Measurements from ENCODE around the gene CCNB2. TPM values are rescaled to one million over a fixed set of nuclear protein-coding genes. Genes with fewer than 3 reads are reported as not detected.

The CCNB2 gene
- total RNA-seq, 1 experiment from 2014 or later, result 129 TPM

GRCh38 chr15:59150185-59150584 is 45.2 kb downstream of the CCNB2 start:
- no peak overlapping the region for H3K27ac ChIP-seq (ENCODE audit: low read depth, low read length, poor library complexity, severe bottlenecking)
- POLR2A ChIA-PET (ENCODE audit: low non-redundant PET), result no interaction called here
- intact Hi-C loops (cut with micrococcal nuclease; ENCODE audit: unreplicated experiment), result no loop called here
- H3K4me1 ChIP-seq (ENCODE audit: insufficient read depth, low read length, poor library complexity, severe bottlenecking), result no peaks in the 10 kb centered on the region
- CTCF ChIA-PET, result no interaction called here
- no peaks in the 10 kb centered on the region for H3K9me3 ChIP-seq (ENCODE audit: low read depth, low read length, poor library complexity, severe bottlenecking)
- no peak for TF ChIP-seq EZH2 (IDR thresholded peaks at IDR 0.05; ENCODE audit: borderline replicate concordance, low read depth, low read length, poor library complexity, severe bottlenecking)
- TF ChIP-seq CTCF (conservative IDR thresholded peaks at IDR 0.05; ENCODE audit: low read depth, low read length), result no peak
- no TSS peak for BruUV-seq (replicated peaks)
- no peaks in the 10 kb centered on the region for H3K27me3 ChIP-seq (replicated peaks; ENCODE audit: insufficient read depth, low read depth, low read length, poor library complexity)
- peaks cover 4% of the 10 kb centered on the region for H3K36me3 ChIP-seq (ENCODE audit: insufficient read depth, low read length, poor library complexity, severe bottlenecking)
- DNase-seq (ENCODE audit: low spot score), result no peak
- no peak overlapping the region for H3K4me3 ChIP-seq (ENCODE audit: low read depth, low read length, poor library complexity, severe bottlenecking)

GRCh38 chr15:59152694-59153450 is 47.9 kb downstream of the CCNB2 start:
- no peak for DNase-seq (ENCODE audit: low spot score)
- ChIA-PET POLR2A (ENCODE audit: low non-redundant PET) (no interaction called here), CTCF (no interaction called here)
- Histone ChIP-seq H3K4me3 (ENCODE audit: low read depth, low read length, poor library complexity, severe bottlenecking) (no peak overlapping the region), H3K4me1 (ENCODE audit: insufficient read depth, low read length, poor library complexity, severe bottlenecking) (no peaks in the 10 kb centered on the region), H3K27me3 (replicated peaks; ENCODE audit: insufficient read depth, low read depth, low read length, poor library complexity) (no peaks in the 10 kb centered on the region), H3K9me3 (ENCODE audit: low read depth, low read length, poor library complexity, severe bottlenecking) (no peaks in the 10 kb centered on the region), H3K36me3 (ENCODE audit: insufficient read depth, low read length, poor library complexity, severe bottlenecking) (no peaks in the 10 kb centered on the region), H3K27ac (ENCODE audit: low read depth, low read length, poor library complexity, severe bottlenecking) (no peak overlapping the region)
- intact Hi-C loops (cut with micrococcal nuclease; ENCODE audit: unreplicated experiment), result no loop called here
- no TSS peak for BruUV-seq (replicated peaks)
- no peak for TF ChIP-seq EZH2 (IDR thresholded peaks at IDR 0.05; ENCODE audit: borderline replicate concordance, low read depth, low read length, poor library complexity, severe bottlenecking)
- TF ChIP-seq CTCF (conservative IDR thresholded peaks at IDR 0.05; ENCODE audit: low read depth, low read length), result no peak

GRCh38 chr15:59153466-59153865 is 48.5 kb downstream of the CCNB2 start:
- intact Hi-C loops (cut with micrococcal nuclease; ENCODE audit: unreplicated experiment), result no loop called here
- CTCF ChIA-PET, result no interaction called here
- H3K9me3 ChIP-seq (ENCODE audit: low read depth, low read length, poor library complexity, severe bottlenecking), result no peaks in the 10 kb centered on the region

More at GRCh38 chr15:59153466-59153865, 48.5 kb downstream of the CCNB2 start:
- Histone ChIP-seq H3K4me3 (ENCODE audit: low read depth, low read length, poor library complexity, severe bottlenecking) (no peak overlapping the region), H3K4me1 (ENCODE audit: insufficient read depth, low read length, poor library complexity, severe bottlenecking) (no peaks in the 10 kb centered on the region), H3K36me3 (ENCODE audit: insufficient read depth, low read length, poor library complexity, severe bottlenecking) (no peaks in the 10 kb centered on the region), H3K27ac (ENCODE audit: low read depth, low read length, poor library complexity, severe bottlenecking) (no peak overlapping the region), H3K27me3 (replicated peaks; ENCODE audit: insufficient read depth, low read depth, low read length, poor library complexity) (no peaks in the 10 kb centered on the region)
- no peak for DNase-seq (ENCODE audit: low spot score)
- no peak for TF ChIP-seq EZH2 (IDR thresholded peaks at IDR 0.05; ENCODE audit: borderline replicate concordance, low read depth, low read length, poor library complexity, severe bottlenecking)
- TF ChIP-seq CTCF (conservative IDR thresholded peaks at IDR 0.05; ENCODE audit: low read depth, low read length), result no peak
- BruUV-seq (replicated peaks), result no TSS peak
- POLR2A ChIA-PET (ENCODE audit: low non-redundant PET), result no interaction called here
